KBM-7 (cell line): Measurements from ENCODE around the gene ATP8B4.

Source experiments
- DNase-seq: peaks from one replicate; pipeline ENCODE4 v3.0.0-alpha.2; 2015
- in situ Hi-C: fragments of 300-500 bp; cut with MboI; formaldehyde crosslinking; loops from 2 replicates; pipeline ENCODE4 v1.14.3; 2020; ENCODE audit warnings: low sequenced_read_pairs, low pct_unique_long_range_greater_than_20kb, mixed read lengths

Gene ATP8B4

DNA sequence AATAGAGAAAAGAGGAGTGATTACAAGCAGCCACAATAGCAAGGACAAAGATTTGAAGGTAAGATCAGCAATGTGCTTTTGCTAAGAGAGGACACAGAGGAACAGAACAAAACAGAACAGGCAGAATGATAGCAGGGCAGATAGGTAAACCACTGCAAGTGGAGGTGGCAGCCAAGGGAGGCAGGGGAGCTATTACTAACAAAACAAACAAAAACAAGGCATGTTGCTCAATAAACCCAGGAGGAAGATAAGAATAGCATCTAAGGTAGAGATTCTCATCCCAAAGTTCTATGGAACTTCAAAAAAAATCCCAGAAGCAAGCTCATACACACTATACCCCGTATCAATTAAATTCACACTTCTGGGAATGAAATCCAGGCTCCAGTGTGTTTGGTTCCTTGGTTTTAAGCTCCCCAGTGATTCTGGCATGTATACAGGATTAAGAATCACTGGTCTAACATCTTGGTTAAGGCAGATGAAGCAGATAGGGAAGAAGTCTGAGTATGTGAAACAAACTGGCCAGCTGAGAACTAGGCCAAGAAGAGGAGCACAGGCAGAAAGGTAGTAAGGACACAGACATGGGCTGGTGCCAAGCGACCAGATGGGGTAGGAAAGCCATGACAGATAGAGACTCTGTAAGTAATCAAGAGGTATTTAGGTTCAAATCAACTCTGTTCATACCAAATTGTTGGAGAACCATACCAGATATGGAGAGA is 309.0 kb downstream of the ATP8B4 start:
- in situ Hi-C loops, result no loop called here
- no peak for DNase-seq

DNA sequence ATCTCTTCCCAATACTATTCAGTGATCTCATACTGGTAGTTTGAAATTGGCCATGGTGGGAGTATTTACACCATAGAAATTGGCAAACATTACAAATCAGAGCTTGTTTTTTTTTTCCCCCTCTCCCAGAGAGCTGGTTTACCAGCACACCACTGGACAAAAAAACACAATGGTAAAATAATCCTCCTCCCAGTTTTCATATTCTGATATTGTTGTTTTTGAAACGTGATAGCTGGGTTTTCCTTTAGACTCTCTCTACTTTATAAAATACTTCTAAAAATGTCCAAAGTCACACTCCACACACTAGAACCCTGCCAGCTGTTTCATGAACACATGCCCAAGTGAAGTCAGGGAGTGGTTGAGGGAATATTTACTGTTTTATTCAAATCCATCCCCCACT is 310.7 kb downstream of the ATP8B4 start:
- in situ Hi-C loops, result no loop called here
- DNase-seq, result no peak
